H1 (cell line): Measurements from ENCODE around the gene NUPR1.

Experiments
- CHD2 ChIP-seq: IDR thresholded peaks from 2 replicates; pipeline ENCODE4 v1.6.1; 2012; ENCODE audit warnings: low read length, improper control_type of control experiment
- CTCF ChIP-seq, 3 experiments: IDR thresholded peaks; 1 replicate in 2 of 3; 2 replicates in 1 of 3; pipeline versions ENCODE4 v1.5.1 to v1.6.1; 2011; ENCODE audit warnings: low read length in 3 of 3, mild to moderate bottlenecking in 3 of 3, inconsistent platforms in 2 of 3, low read depth in 1 of 3, moderate library complexity in 1 of 3; ENCODE audit not compliant: insufficient read depth in 1 of 3; ENCODE audit errors: control extremely low read depth in 1 of 3
- EZH2 ChIP-seq: fragments of 200-600 bp; sonication (generic); IDR thresholded peaks from 2 replicates; pipeline ENCODE4 v1.7.1; 2012; ENCODE audit warnings: low read depth, mild to moderate bottlenecking, moderate library complexity, low read length, inconsistent platforms; ENCODE audit not compliant: severe bottlenecking
- USF2 ChIP-seq: IDR thresholded peaks from 2 replicates; pipeline ENCODE4 v1.6.1; 2011; ENCODE audit warnings: low read length, improper control_type of control experiment

GRCh38 chr16:28537964-28538732 lies 626 bp downstream of the NUPR1 start:
- TF ChIP-seq CTCF (IDR thresholded peaks at IDR 0.05; ENCODE audit: control extremely low read depth in 1 of 3, insufficient read depth in 1 of 3, low read depth in 1 of 3, low read length in 3 of 3) (no peak), USF2 (no peak), CHD2 (no peak), EZH2 (no peak)
